K562 (cell line): ENCODE data around the gene DCT. TPM values are rescaled to one million over a fixed set of nuclear protein-coding genes. Genes with fewer than 3 reads are reported as not detected.

Experiments used
- ATAC-seq: fragments of 200-7000 bp; cut with Tn5 transposase; 3 replicates; pipeline ENCODE4 v1.9.1; 2020; ENCODE audit warnings: moderate library complexity
- BruUV-seq: library from RNA; stranded (reverse); fragments of 400-500 nt; replicated peaks from 2 replicates; lab custom pipeline; 2021; lab: Mats Ljungman, UMichigan
- CTCF ChIA-PET: fragments of 300-600 bp; formaldehyde crosslinking; extraction: SDS; loops from one replicate; lab custom pipeline; 2021; ENCODE audit warnings: low intra/inter-chr PET ratio; lab: Yijun Ruan, JAX
- POLR2A ChIA-PET: fragments of 300-600, 350-650 bp; sonication (Branson Sonifier 250); formaldehyde crosslinking; extraction: SDS; loops from one replicate; lab custom pipeline; 2021; ENCODE audit warnings: antibody characterized with exemption, inconsistent platforms; lab: Yijun Ruan, JAX
- DNase-seq, 4 experiments: peaks; one replicate each; pipeline versions ENCODE4 v3.0.0 to v3.0.0-alpha.2; 2011 to 2018; ENCODE audit warnings: low spot score in 3 of 4, mixed read lengths in 3 of 4; ENCODE audit errors: extremely low read depth in 1 of 4
- FAIRE-seq: peaks from 2 replicates; lab custom pipeline; 2011; peaks lifted over from hg19 to GRCh38; lab: Jason Lieb, UNC
- H2AFZ ChIP-seq: 2 replicates; pipeline ENCODE4 v1.6.0; 2011; ENCODE audit warnings: low read depth, low read length, control low read depth, inconsistent platforms
- H3K27ac ChIP-seq: fragments of 200-600 bp; 3 replicates; pipeline ENCODE4 v1.8.0; 2011; ENCODE audit warnings: low read depth, mild to moderate bottlenecking, control low read depth, inconsistent platforms, low read length, moderate library complexity, mixed read lengths; ENCODE audit errors: extremely low read depth
- H3K27me3 ChIP-seq, 2 experiments: fragments of 300-600 bp in 1 of 2; 2 replicates in 1 of 2; 3 replicates in 1 of 2; pipeline versions ENCODE4 v1.6.0 to v1.8.0; 2011; ENCODE audit warnings: inconsistent platforms in 2 of 2, low read length in 2 of 2, mild to moderate bottlenecking in 1 of 2, mixed read lengths in 1 of 2, moderate library complexity in 1 of 2; ENCODE audit not compliant: control insufficient read depth in 2 of 2, insufficient read depth in 2 of 2
- H3K36me3 ChIP-seq: fragments of 300-600 bp; 3 replicates; pipeline ENCODE4 v1.8.0; 2011; ENCODE audit warnings: mild to moderate bottlenecking, low read length, inconsistent platforms; ENCODE audit not compliant: control insufficient read depth, insufficient read depth
- H3K4me1 ChIP-seq, 2 experiments: fragments of 200-600 bp in 1 of 2; replicated peaks in 1 of 2; 2 replicates in 1 of 2; 3 replicates in 1 of 2; pipeline versions ENCODE4 v1.5.1 to v1.8.0; 2011; ENCODE audit warnings: inconsistent platforms in 2 of 2, low read length in 2 of 2, mild to moderate bottlenecking in 1 of 2, mixed read lengths in 1 of 2, moderate library complexity in 1 of 2; ENCODE audit not compliant: control insufficient read depth in 2 of 2, insufficient read depth in 2 of 2
- H3K4me2 ChIP-seq: 2 replicates; pipeline ENCODE4 v1.6.1; 2011; ENCODE audit warnings: low read length, control low read depth, inconsistent platforms, mixed read lengths; ENCODE audit not compliant: insufficient read depth
- H3K4me3 ChIP-seq: fragments of 200-600 bp; sonication (generic), shearing (Covaris generic); 2 replicates; pipeline ENCODE4 v1.5.1; 2016; ENCODE audit warnings: control low read depth, inconsistent platforms
- H3K79me2 ChIP-seq: fragments of 200-600 bp; 3 replicates; pipeline ENCODE4 v1.8.0; 2011; ENCODE audit warnings: low read length, inconsistent platforms; ENCODE audit not compliant: control insufficient read depth, insufficient read depth
- H3K9ac ChIP-seq, 2 experiments: 2 replicates each; pipeline versions ENCODE4 v1.6.0 to v1.6.1; 2011; ENCODE audit warnings: low read depth in 2 of 2, low read length in 2 of 2, control low read depth in 1 of 2, inconsistent platforms in 1 of 2, mild to moderate bottlenecking in 1 of 2, mixed read lengths in 1 of 2; ENCODE audit not compliant: insufficient read depth in 1 of 2
- H3K9me1 ChIP-seq: one replicate; pipeline ENCODE4 v1.6.0; 2011; ENCODE audit warnings: inconsistent platforms, mild to moderate bottlenecking, low read length, moderate library complexity; ENCODE audit not compliant: control insufficient read depth, insufficient read depth
- H3K9me3 ChIP-seq: replicated peaks from 2 replicates; pipeline ENCODE4 v1.5.1; 2011; ENCODE audit warnings: low read depth, low read length, inconsistent platforms; ENCODE audit not compliant: control insufficient read depth, insufficient read depth
- H4K20me1 ChIP-seq: replicated peaks from 2 replicates; pipeline ENCODE4 v1.6.1; 2011; ENCODE audit warnings: low read length, inconsistent platforms, mixed read lengths; ENCODE audit not compliant: control insufficient read depth, insufficient read depth
- KLF1 ChIP-seq: fragments of 450-650 bp; IDR thresholded peaks from 2 replicates; pipeline ENCODE4 v1.6.1; 2016; ENCODE audit warnings: missing genetic modification characterization, missing compliant biosample characterization
- PKNOX1 ChIP-seq: fragments of 450-650 bp; IDR thresholded peaks from 2 replicates; pipeline ENCODE4 v1.6.1; 2016
- RBM39 ChIP-seq: fragments of 200-400 bp; formaldehyde crosslinking; optimal IDR thresholded peaks from 2 replicates; pipeline ENCODE3; 2018; ENCODE audit warnings: low read depth, low read length
- ZBTB43 ChIP-seq: sonication (generic); formaldehyde crosslinking; IDR thresholded peaks from 2 replicates; pipeline ENCODE4 v1.8.0; 2023; ENCODE audit warnings: mild to moderate bottlenecking, missing genetic modification reagents
- ZFP91 ChIP-seq: sonication (generic); formaldehyde crosslinking; IDR thresholded peaks from 2 replicates; pipeline ENCODE4 v1.8.0; 2022; ENCODE audit warnings: mild to moderate bottlenecking, missing genetic modification reagents
- WGBS: fragments of 100-300 bp; shearing (Covaris generic); methylation state at CpG from one replicate; pipeline ENCODE4 v1.1.6; 2016; ENCODE audit warnings: low coverage, mixed read lengths; ENCODE audit not compliant: insufficient coverage; ENCODE audit errors: missing lambda C conversion rate; 5-methylcytosine and 5-hydroxymethylcytosine counted together
- in situ Hi-C: fragments of 300-500 bp; cut with MboI; formaldehyde crosslinking; loops from 4 replicates; pipeline ENCODE4 v1.15.0; 2018; ENCODE audit warnings: inconsistent platforms, mixed read lengths
- intact Hi-C: fragments of 100-400 bp; cut with micrococcal nuclease; formaldehyde crosslinking; loops from 2 replicates; pipeline ENCODE4 v1.14.2; 2022
- polyA plus RNA-seq, 8 experiments: library from polyadenylated mRNA; depleted of rRNA in 4 of 8; stranded (reverse) in 5 of 8; unstranded in 3 of 8; fragments of >200 nt; fragmentation: Nextera tagmentation in 2 of 8; fragmentation: Illumina TruSeq in 1 of 8; extraction: Ambion mirVana in 2 of 8; extraction: Trizol in 1 of 8; gene quantifications; 2 replicates each; pipeline versions ENCODE4 v1.2.1 to v1.2.3, GENCODE V29; 2011 to 2014; ENCODE audit warnings: inconsistent platforms in 1 of 8, missing spikeins in 1 of 8
- total RNA-seq, 7 experiments: library from RNA; depleted of rRNA in 6 of 7; stranded (reverse); fragments of >200 nt in 6 of 7; fragmentation: Illumina TruSeq in 2 of 7; extraction: Trizol in 2 of 7; gene quantifications; 2 replicates each; pipeline versions ENCODE4 v1.2.1 to v1.2.3, GENCODE V29; 2011 to 2021; ENCODE audit warnings: low replicate concordance in 1 of 7

The DCT gene
- total and polyA plus RNA-seq, 9 of the 15 experiments (the other 6 are each of a cell fraction or from before 2014, with no cell fraction given) = 0.11 to 0.83 (median 0.57) TPM

- FAIRE-seq (no peak), ATAC-seq (no peak), DNase-seq (no peak)
- no peaks in the 10 kb centered on the region for H3K9me3 ChIP-seq
- intact Hi-C loops (no loop called here), in situ Hi-C loops (no loop called here)
- no peaks in the 10 kb centered on the region for H3K36me3 ChIP-seq
- H3K9me1 ChIP-seq = no peaks in the 10 kb centered on the region
- no peaks in the 10 kb centered on the region for H3K4me1 ChIP-seq
- H2AFZ ChIP-seq = no peak overlapping the region
- no peaks in the 10 kb centered on the region for H4K20me1 ChIP-seq
- no peak overlapping the region for H3K27ac ChIP-seq
- H3K9ac ChIP-seq = no peak overlapping the region
- no peaks in the 10 kb centered on the region for H3K79me2 ChIP-seq
- TF ChIP-seq ZFP91 (CRISPR knock-in tag) (no peak), ZBTB43 (CRISPR knock-in tag) (no peak), RBM39 (no peak), KLF1 (no peak), PKNOX1 (no peak)
- 0% methylated on average over 3 of the region's 3 CpGs for WGBS
- H3K27me3 ChIP-seq = no peaks in the 10 kb centered on the region
- H3K4me2 ChIP-seq = no peak overlapping the region
- no TSS peak for BruUV-seq
- no peak overlapping the region for H3K4me3 ChIP-seq
- POLR2A ChIA-PET = no interaction called here
- CTCF ChIA-PET = no interaction called here
Measured at GRCh38 chr13:94411747-94412146, 67.7 kb downstream of the DCT start.
